Activated CD8-positive, alpha-beta T cell treated with anti-CD3 and anti-CD28 coated beads for 36 hours (primary cell): ENCODE data around the gene TRIOBP. TPM values are rescaled to one million over a fixed set of nuclear protein-coding genes. Genes with fewer than 3 reads are reported as not detected.

Experiments
- ATAC-seq: fragments of 200-7000 bp; cut with Tn5 transposase; one replicate; pipeline ENCODE4 v1.10.0; 2021; ENCODE audit warnings: mild to moderate bottlenecking, moderate library complexity
- CTCF ChIA-PET: fragments of 350-600 bp; sonication (Branson Sonifier 250); formaldehyde crosslinking; loops from one replicate; lab custom pipeline; 2021; ENCODE audit warnings: antibody characterized with exemption; lab: Charles Lee
- POLR2A ChIA-PET: fragments of 350-600 bp; sonication (Branson Sonifier 250); formaldehyde crosslinking; loops from one replicate; lab custom pipeline; 2021; ENCODE audit warnings: antibody characterized with exemption; lab: Charles Lee
- DNase-seq: peaks from one replicate; pipeline ENCODE4 v3.0.0-alpha.2; 2020
- H3K27ac Mint-ChIP-seq: one replicate; pipeline ENCODE4 v1.8.0; 2021; ENCODE audit warnings: mild to moderate bottlenecking, mixed read lengths
- H3K27me3 Mint-ChIP-seq: one replicate; pipeline ENCODE4 v1.8.0; 2021; ENCODE audit warnings: mixed read lengths
- H3K36me3 Mint-ChIP-seq: one replicate; pipeline ENCODE4 v1.8.0; 2021; ENCODE audit warnings: low read depth, mixed read lengths
- H3K4me1 Mint-ChIP-seq: one replicate; pipeline ENCODE4 v1.8.0; 2021; ENCODE audit warnings: low read depth, mixed read lengths
- H3K4me3 Mint-ChIP-seq: one replicate; pipeline ENCODE4 v1.8.0; 2021; ENCODE audit warnings: mild to moderate bottlenecking, moderate library complexity, mixed read lengths
- H3K9me3 Mint-ChIP-seq: one replicate; pipeline ENCODE4 v1.8.0; 2021; ENCODE audit warnings: mixed read lengths
- CTCF ChIP-seq: fragments of 200-600 bp; IDR thresholded peaks from one replicate; pipeline ENCODE4 v1.8.0; 2022; ENCODE audit warnings: antibody characterized with exemption, mild to moderate bottlenecking
- intact Hi-C: fragments of 100-400 bp; cut with micrococcal nuclease; formaldehyde crosslinking; loops from one replicate; pipeline ENCODE4 v1.10.0; 2022
- total RNA-seq, 2 experiments: library from RNA; stranded (reverse); gene quantifications; one replicate each; pipeline ENCODE4 v1.2.3, GENCODE V29; 2021

TRIOBP gene
- total RNA-seq, 2 experiments from 2014 or later = 17.8 to 20.7 TPM

DNA sequence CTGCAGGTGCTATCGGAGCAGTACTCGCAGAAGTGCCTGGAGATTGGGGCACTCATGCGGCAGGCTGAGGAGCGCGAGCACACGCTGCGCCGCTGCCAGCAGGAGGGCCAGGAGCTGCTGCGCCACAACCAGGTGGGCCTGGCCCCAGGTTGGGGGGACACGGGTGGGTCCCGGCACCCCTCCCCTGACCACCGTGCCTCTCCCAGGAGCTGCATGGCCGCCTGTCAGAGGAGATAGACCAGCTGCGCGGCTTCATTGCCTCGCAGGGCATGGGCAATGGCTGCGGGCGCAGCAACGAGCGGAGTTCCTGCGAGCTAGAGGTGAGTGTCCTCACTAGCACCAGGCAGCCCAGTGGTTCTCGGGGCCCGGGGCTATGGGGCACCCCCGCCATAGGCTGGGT, 72.2 kb downstream of the TRIOBP start:
- intact Hi-C loops = no loop called here
- H3K36me3 Mint-ChIP-seq = no peaks in the 10 kb centered on the region
- no peak for TF ChIP-seq CTCF
- POLR2A ChIA-PET = interaction anchor here (0.6 to 2.4 kb wide), 4 partner anchors 10 to 38 kb away, joined by 3 to 7 read pairs (median 4); no protein-coding TSS in a partner anchor
- no peak for DNase-seq
- no peak overlapping the region for H3K27ac Mint-ChIP-seq
- no peak for ATAC-seq
- no peak overlapping the region for H3K4me3 Mint-ChIP-seq
- H3K27me3 Mint-ChIP-seq = no peaks in the 10 kb centered on the region
- no peaks in the 10 kb centered on the region for H3K4me1 Mint-ChIP-seq
- CTCF ChIA-PET = no interaction called here
- H3K9me3 Mint-ChIP-seq = no peaks in the 10 kb centered on the region

DNA sequence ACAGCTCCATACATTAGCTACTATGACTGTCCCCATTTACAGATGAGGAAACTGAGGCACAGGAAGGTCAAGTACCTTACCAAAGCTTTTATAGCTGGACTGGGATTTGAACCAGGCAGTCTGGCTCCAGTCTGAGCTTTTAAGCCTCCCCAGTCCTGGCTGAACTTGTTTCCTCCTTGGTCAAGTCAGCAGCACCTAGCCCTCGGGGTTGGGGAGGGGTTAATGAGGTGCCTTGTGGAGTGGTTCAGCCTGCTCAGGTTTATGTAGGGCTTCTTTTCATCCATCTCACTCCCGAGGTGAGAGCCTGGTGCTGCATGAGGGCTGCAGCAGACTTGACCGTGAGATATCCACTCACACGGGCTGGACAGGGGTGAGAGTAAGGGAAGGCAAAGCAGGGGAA, 74.2 kb downstream of the TRIOBP start:
- H3K9me3 Mint-ChIP-seq = no peaks in the 10 kb centered on the region
- no peaks in the 10 kb centered on the region for H3K27me3 Mint-ChIP-seq
- ChIA-PET POLR2A (no interaction called here), CTCF (interaction anchor here (0.9 to 1.1 kb wide), 2 partner anchors 47 to 89 kb away, joined by 3 to 4 read pairs; no protein-coding TSS in a partner anchor)
- no peaks in the 10 kb centered on the region for H3K36me3 Mint-ChIP-seq
- intact Hi-C loops = no loop called here
- no peaks in the 10 kb centered on the region for H3K4me1 Mint-ChIP-seq
- no peak for ATAC-seq
- no peak for DNase-seq
- H3K27ac Mint-ChIP-seq = no peak overlapping the region
- no peak overlapping the region for H3K4me3 Mint-ChIP-seq
- no peak for TF ChIP-seq CTCF

DNA sequence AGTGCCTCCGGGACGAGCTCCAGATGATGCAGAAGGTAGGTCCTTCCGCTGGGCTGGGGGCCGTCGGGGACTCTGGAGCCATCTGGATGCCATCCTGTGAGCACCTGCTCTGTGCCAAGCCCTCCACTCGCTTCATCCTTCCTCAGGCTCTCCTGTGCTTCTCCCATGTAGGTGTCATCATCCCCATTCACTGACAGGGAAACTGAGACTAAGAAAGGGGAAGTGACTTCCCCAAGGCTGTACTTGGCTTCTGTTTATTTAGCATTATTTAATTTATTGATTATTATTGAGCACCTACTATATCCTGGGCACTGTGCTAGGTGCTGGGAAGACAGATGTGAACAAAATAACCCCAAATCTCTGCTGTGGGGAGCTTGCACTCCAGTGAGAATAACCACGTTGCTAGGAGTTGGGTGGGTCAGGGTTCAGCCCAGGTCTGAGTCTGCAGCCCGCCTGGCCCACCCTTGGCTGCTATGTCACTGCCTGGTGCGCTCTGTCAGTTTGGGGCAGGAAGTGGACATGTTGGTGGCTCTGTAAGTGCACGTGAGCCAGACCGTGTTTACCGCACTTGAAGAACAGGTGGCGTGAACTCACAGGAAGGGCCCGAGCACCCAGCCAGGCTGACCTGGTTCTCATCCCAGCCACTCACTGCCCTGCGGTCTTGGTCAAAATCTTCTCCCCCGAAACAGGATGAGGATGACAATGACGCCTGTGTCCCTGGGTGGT, 75.0 kb downstream of the TRIOBP start:
- ChIA-PET POLR2A (no interaction called here), CTCF (interaction anchor here (1.1 kb wide), 1 partner anchor 90 kb away, joined by 3 read pairs; no protein-coding TSS in a partner anchor)
- Mint-ChIP-seq H3K36me3 (no peaks in the 10 kb centered on the region), H3K27ac (no peak overlapping the region), H3K4me1 (no peaks in the 10 kb centered on the region), H3K9me3 (no peaks in the 10 kb centered on the region), H3K4me3 (no peak overlapping the region), H3K27me3 (no peaks in the 10 kb centered on the region)
- intact Hi-C loops = no loop called here
- DNase-seq (no peak), ATAC-seq (no peak)
- TF ChIP-seq CTCF = no peak

DNA sequence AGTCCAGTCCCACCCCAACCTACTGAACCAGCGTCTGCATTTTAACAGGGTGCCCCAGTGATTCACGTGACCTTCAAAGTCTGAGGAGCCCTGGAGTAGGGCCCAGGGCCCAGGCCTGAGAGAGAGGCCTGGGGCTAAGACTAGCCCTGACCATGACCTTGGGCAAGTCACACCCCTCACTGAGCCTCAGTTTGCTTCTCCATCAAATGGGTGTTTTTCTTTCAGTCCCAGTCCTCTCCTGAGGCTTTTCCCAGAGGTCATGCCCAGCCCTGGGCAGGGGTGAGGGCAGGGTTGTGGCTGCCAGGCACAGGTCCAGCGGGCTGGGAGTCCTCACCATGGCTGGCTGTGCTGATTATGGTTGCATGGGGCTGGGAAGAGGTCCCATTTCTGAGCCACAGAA, 77.9 kb downstream of the TRIOBP start:
- no peak for DNase-seq
- H3K36me3 Mint-ChIP-seq = no peaks in the 10 kb centered on the region
- no peaks in the 10 kb centered on the region for H3K27me3 Mint-ChIP-seq
- intact Hi-C loops = no loop called here
- ChIA-PET CTCF (no interaction called here), POLR2A (no interaction called here)
- no peaks in the 10 kb centered on the region for H3K4me1 Mint-ChIP-seq
- H3K27ac Mint-ChIP-seq = no peak overlapping the region
- no peak for ATAC-seq
- TF ChIP-seq CTCF = no peak
- no peak overlapping the region for H3K4me3 Mint-ChIP-seq
- H3K9me3 Mint-ChIP-seq = no peaks in the 10 kb centered on the region
